Bronchial smooth muscle cell (primary cell): ENCODE measurements around the gene DCX. TPM values are rescaled to one million over a fixed set of nuclear protein-coding genes. Genes with fewer than 3 reads are reported as not detected.

Experiments
- total RNA-seq: library from RNA; depleted of rRNA; stranded (reverse); fragments of >200 nt; gene quantifications from 2 replicates; pipeline ENCODE4 v1.2.1, GENCODE V29; 2014

DCX gene
- total RNA-seq: not detected in 2 replicates

DNA sequence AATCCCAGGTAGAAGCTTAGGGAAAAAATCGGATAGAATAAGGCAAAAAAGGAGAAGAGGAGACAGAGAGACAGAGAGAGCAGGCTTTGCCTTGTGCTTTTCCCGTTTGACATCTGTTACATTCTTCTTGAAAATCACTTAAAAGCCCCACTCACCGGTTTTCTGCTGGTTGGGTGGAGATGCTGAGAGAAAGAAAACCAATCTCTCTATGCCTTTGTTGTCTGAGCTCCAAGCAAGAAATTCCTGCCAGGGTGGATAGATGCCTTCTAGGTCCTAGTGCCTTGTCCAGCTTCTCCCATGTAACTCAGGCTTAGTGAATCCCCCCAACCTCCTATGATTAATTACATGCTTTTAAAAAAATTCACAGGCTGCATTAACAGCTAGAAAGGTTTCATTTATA lies at the start of gene DCX:
DCX (minus strand) TSS at position 210 of the 400 bp plus-strand sequence. CDS start 1,794 bp downstream, outside the sequence.

DNA sequence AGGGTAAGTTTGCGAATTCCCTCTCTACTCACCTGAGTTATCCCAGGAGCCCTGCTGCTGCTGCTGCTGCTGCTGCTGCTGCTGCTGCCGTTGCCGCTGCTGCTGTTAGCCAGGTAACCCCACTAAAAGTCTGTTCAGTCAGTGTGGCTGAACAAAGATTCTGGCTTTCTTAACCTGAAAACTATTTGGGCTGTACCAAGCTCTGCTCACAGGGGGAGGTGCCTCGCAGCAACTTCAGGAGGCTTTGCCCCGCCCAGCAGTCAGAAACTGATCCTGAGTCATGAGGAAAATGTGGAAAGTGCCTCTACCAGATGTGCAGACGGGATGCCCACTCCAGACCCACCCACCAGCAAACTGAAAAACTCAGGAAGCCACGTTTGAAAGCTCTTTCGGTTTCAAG lies 141.7 kb downstream of the DCX start, which contains the start of gene CAPN6:
CAPN6 (minus strand) TSS at position 145 of the 400 bp plus-strand sequence. CDS start 6,547 bp downstream, outside the sequence.

Other genes with a start within 250 kb of the DCX start
- under 0.01 TPM in 1 of 2 replicates, not detected in the other for gene CAPN6, start 141.7 kb downstream of the DCX start, total RNA-seq
- gene SERTM2, start 99.5 kb upstream of the DCX start, total RNA-seq: not detected in 2 replicates